ENCODE data around the gene BCAS3.

BCAS3 gene

GRCh38 chr17:60947100-60947499 lies 269.4 kb downstream of the BCAS3 start:
- no peak overlapping the region for H3K27ac ChIP-seq

GRCh38 chr17:60947543-60947942 lies 269.9 kb downstream of the BCAS3 start:
- TF ChIP-seq CTCF (IDR thresholded peaks at IDR 0.05) (no peak), ZFX (IDR thresholded peaks at IDR 0.05; ENCODE audit: borderline replicate concordance) (no peak)

More at GRCh38 chr17:60947100-60947499, 269.4 kb downstream of the BCAS3 start:
- TF ChIP-seq ZFX (IDR thresholded peaks at IDR 0.05; ENCODE audit: borderline replicate concordance), result no peak
- TF ChIP-seq CTCF (IDR thresholded peaks at IDR 0.05), result no peak

GRCh38 chr17:60952747-60953146 lies 275.1 kb downstream of the BCAS3 start:
- TF ChIP-seq ZFX (IDR thresholded peaks at IDR 0.05; ENCODE audit: borderline replicate concordance), result no peak
- no peak for TF ChIP-seq CTCF (IDR thresholded peaks at IDR 0.05)
- H3K27ac ChIP-seq, result no peak overlapping the region

More at GRCh38 chr17:60947543-60947942, 269.9 kb downstream of the BCAS3 start:
- H3K27ac ChIP-seq, result no peak overlapping the region

- no peak overlapping the region for H3K27ac ChIP-seq
- TF ChIP-seq CTCF (IDR thresholded peaks at IDR 0.05) (no peak), ZFX (IDR thresholded peaks at IDR 0.05; ENCODE audit: borderline replicate concordance) (no peak)
These were observed 281.4 kb downstream of the BCAS3 start for GRCh38 chr17:60959011-60959410.

GRCh38 chr17:60959696-60960095 lies 282.0 kb downstream of the BCAS3 start:
- TF ChIP-seq ZFX (IDR thresholded peaks at IDR 0.05; ENCODE audit: borderline replicate concordance), result no peak
- TF ChIP-seq CTCF (IDR thresholded peaks at IDR 0.05), result no peak
- no peak overlapping the region for H3K27ac ChIP-seq

GRCh38 chr17:60960398-60961065 lies 282.9 kb downstream of the BCAS3 start:
- TF ChIP-seq ZFX (IDR thresholded peaks at IDR 0.05; ENCODE audit: borderline replicate concordance), result no peak
- TF ChIP-seq CTCF (IDR thresholded peaks at IDR 0.05), result no peak
- H3K27ac ChIP-seq, result no peak overlapping the region

- TF ChIP-seq CTCF (IDR thresholded peaks at IDR 0.05), result no peak
- TF ChIP-seq ZFX (IDR thresholded peaks at IDR 0.05; ENCODE audit: borderline replicate concordance), result no peak
- no peak overlapping the region for H3K27ac ChIP-seq
These were observed 286.5 kb downstream of the BCAS3 start for GRCh38 chr17:60964160-60964559.
